ENCODE results near the gene PPP2R2C.
A peak's percentile ranks its signal among the peaks of the same experiment; 100 is the strongest.

PPP2R2C gene

DNA sequence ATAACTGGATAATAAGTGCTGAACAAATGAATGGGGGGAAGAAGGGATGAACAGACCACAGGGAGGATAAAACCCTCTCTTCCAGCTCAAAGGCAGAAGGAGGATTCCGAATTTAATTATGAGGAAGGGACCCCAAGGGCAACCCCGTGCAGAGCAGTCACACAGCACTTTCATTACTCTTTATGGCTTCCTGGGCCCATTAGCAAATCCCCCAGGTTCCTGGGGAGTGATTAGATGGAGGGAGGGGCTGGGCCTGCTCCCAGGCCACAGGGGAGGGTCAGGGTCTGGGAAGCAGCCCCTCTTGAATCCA, 67.1 kb downstream of the PPP2R2C start:
- no peak overlapping the region for H3K4me3 ChIP-seq (ENCODE audit: low read depth, low read length)
- H3K36me3 ChIP-seq (ENCODE audit: control insufficient read depth in 2 of 2, insufficient read depth in 1 of 2, low read length in 2 of 2) = no peaks in the 10 kb centered on the region
- no peak overlapping the region for H3K27ac ChIP-seq (ENCODE audit: extremely low read depth, low read depth, low read length)
- ChIA-PET CTCF (interaction anchor here (0.6 to 0.7 kb wide), 2 partner anchors 159 to 218 kb away, joined by 3 read pairs; no protein-coding TSS in a partner anchor), POLR2A (no interaction called here)
- no peaks in the 10 kb centered on the region for H3K4me1 ChIP-seq (ENCODE audit: control insufficient read depth, insufficient read depth, low read length)
- TF ChIP-seq GLIS1 (tag by site-specific recombination; IDR thresholded peaks at IDR 0.05) (peak; percentile 55), ZIC2 (tag by site-specific recombination; IDR thresholded peaks at IDR 0.05) (peak; percentile 71), ZNF530 (tag by site-specific recombination; IDR thresholded peaks at IDR 0.05; ENCODE audit: low read depth) (no peak)
- TF ChIP-seq, protein P1, sequence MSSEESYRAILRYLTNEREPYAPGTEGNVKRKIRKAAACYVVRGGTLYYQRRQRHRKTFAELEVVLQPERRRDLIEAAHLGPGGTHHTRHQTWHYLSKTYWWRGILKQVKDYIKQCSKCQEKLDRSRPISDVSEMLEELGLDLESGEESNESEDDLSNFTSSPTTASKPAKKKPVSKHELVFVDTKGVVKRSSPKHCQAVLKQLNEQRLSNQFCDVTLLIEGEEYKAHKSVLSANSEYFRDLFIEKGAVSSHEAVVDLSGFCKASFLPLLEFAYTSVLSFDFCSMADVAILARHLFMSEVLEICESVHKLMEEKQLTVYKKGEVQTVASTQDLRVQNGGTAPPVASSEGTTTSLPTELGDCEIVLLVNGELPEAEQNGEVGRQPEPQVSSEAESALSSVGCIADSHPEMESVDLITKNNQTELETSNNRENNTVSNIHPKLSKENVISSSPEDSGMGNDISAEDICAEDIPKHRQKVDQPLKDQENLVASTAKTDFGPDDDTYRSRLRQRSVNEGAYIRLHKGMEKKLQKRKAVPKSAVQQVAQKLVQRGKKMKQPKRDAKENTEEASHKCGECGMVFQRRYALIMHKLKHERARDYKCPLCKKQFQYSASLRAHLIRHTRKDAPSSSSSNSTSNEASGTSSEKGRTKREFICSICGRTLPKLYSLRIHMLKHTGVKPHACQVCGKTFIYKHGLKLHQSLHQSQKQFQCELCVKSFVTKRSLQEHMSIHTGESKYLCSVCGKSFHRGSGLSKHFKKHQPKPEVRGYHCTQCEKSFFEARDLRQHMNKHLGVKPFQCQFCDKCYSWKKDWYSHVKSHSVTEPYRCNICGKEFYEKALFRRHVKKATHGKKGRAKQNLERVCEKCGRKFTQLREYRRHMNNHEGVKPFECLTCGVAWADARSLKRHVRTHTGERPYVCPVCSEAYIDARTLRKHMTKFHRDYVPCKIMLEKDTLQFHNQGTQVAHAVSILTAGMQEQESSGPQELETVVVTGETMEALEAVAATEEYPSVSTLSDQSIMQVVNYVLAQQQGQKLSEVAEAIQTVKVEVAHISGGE (tag by site-specific recombination; conservative IDR thresholded peaks at IDR 0.05; ENCODE audit: low read depth) = no peak
- TF ChIP-seq, protein P2, sequence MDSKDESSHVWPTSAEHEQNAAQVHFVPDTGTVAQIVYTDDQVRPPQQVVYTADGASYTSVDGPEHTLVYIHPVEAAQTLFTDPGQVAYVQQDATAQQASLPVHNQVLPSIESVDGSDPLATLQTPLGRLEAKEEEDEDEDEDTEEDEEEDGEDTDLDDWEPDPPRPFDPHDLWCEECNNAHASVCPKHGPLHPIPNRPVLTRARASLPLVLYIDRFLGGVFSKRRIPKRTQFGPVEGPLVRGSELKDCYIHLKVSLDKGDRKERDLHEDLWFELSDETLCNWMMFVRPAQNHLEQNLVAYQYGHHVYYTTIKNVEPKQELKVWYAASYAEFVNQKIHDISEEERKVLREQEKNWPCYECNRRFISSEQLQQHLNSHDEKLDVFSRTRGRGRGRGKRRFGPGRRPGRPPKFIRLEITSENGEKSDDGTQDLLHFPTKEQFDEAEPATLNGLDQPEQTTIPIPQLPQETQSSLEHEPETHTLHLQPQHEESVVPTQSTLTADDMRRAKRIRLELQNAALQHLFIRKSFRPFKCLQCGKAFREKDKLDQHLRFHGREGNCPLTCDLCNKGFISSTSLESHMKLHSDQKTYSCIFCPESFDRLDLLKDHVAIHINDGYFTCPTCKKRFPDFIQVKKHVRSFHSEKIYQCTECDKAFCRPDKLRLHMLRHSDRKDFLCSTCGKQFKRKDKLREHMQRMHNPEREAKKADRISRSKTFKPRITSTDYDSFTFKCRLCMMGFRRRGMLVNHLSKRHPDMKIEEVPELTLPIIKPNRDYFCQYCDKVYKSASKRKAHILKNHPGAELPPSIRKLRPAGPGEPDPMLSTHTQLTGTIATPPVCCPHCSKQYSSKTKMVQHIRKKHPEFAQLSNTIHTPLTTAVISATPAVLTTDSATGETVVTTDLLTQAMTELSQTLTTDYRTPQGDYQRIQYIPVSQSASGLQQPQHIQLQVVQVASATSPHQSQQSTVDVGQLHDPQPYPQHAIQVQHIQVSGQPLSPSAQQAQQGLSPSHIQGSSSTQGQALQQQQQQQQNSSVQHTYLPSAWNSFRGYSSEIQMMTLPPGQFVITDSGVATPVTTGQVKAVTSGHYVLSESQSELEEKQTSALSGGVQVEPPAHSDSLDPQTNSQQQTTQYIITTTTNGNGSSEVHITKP (tag by site-specific recombination; IDR thresholded peaks at IDR 0.05) = no peak
- no peaks in the 10 kb centered on the region for H3K9me3 ChIP-seq (ENCODE audit: control insufficient read depth, insufficient read depth, low read depth, low read length)

DNA sequence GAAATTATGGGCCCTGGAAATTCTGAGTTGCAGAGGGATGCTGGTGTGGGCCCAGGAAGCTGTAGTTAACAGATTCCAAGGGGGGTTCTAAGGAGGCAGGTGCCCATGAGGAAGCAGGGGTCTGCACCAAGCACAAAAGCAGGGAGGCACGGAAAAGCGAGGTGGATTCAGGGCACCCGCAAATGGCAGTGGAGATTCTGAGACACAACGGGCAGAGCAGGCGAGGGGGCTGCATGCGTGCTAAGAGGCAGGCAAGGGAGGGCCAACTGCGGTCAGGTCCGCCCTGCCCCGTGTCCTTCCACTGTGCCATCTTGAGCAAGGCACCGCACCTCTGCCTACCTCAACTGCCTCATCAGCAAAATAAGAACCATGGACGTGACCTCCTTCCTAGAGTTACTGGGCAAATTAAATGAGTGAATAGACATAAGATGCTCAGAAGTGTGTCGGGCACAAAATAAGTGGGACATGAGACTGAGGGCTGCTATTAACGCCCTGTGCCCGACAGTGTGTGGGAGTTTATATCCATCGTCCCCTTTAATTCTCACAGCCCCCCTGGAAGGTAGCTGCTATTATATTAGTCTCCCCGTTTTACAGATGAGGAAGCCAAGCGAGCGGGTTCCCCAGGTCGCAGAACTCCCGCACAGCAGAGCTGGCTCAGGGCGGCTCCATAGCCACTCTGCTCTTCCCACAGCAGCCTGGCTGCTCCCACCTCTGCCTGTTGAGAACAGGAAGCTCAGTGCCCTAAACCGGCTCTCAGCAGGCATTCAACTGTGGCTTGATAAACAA, 67.6 kb downstream of the PPP2R2C start:
- Histone ChIP-seq H3K4me1 (ENCODE audit: control insufficient read depth, insufficient read depth, low read length) (no peaks in the 10 kb centered on the region), H3K9me3 (ENCODE audit: control insufficient read depth, insufficient read depth, low read depth, low read length) (no peaks in the 10 kb centered on the region), H3K36me3 (ENCODE audit: control insufficient read depth in 2 of 2, insufficient read depth in 1 of 2, low read length in 2 of 2) (no peaks in the 10 kb centered on the region), H3K4me3 (ENCODE audit: low read depth, low read length) (no peak overlapping the region), H3K27ac (ENCODE audit: extremely low read depth, low read depth, low read length) (no peak overlapping the region)
- POLR2A ChIA-PET = no interaction called here
- TF ChIP-seq ZNF341 (tag by site-specific recombination; IDR thresholded peaks at IDR 0.05; ENCODE audit: low read depth) = peak; percentile 36
- TF ChIP-seq ZNF571 (tag by site-specific recombination; IDR thresholded peaks at IDR 0.05) = no peak
- CTCF ChIA-PET = interaction anchor here (0.5 to 0.7 kb wide), 3 partner anchors 158 to 1886 kb away, joined by 3 read pairs; no protein-coding TSS in a partner anchor

DNA sequence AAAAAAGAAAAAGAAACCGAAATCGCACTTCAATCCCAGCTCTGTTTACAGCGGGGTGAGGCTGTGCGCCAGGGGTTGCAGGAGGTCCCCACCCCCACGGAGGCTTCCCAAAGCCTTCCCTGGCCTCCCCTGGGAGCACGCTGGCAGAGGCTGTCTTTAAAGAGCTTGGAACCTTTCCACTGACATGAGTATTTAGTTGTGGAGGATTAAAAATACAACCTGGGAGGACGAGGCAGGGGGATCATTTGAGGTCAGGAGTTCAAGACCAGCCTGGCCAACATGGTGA, 69.1 kb downstream of the PPP2R2C start:
- Histone ChIP-seq H3K36me3 (ENCODE audit: control insufficient read depth in 2 of 2, insufficient read depth in 1 of 2, low read length in 2 of 2) (no peaks in the 10 kb centered on the region), H3K27ac (ENCODE audit: extremely low read depth, low read depth, low read length) (no peak overlapping the region), H3K9me3 (ENCODE audit: control insufficient read depth, insufficient read depth, low read depth, low read length) (no peaks in the 10 kb centered on the region), H3K4me3 (ENCODE audit: low read depth, low read length) (no peak overlapping the region), H3K4me1 (ENCODE audit: control insufficient read depth, insufficient read depth, low read length) (no peaks in the 10 kb centered on the region)
- ChIA-PET CTCF (no interaction called here), POLR2A (no interaction called here)
- TF ChIP-seq GLIS1 (tag by site-specific recombination; IDR thresholded peaks at IDR 0.05) = peak; percentile 87
- TF ChIP-seq, protein P3, sequence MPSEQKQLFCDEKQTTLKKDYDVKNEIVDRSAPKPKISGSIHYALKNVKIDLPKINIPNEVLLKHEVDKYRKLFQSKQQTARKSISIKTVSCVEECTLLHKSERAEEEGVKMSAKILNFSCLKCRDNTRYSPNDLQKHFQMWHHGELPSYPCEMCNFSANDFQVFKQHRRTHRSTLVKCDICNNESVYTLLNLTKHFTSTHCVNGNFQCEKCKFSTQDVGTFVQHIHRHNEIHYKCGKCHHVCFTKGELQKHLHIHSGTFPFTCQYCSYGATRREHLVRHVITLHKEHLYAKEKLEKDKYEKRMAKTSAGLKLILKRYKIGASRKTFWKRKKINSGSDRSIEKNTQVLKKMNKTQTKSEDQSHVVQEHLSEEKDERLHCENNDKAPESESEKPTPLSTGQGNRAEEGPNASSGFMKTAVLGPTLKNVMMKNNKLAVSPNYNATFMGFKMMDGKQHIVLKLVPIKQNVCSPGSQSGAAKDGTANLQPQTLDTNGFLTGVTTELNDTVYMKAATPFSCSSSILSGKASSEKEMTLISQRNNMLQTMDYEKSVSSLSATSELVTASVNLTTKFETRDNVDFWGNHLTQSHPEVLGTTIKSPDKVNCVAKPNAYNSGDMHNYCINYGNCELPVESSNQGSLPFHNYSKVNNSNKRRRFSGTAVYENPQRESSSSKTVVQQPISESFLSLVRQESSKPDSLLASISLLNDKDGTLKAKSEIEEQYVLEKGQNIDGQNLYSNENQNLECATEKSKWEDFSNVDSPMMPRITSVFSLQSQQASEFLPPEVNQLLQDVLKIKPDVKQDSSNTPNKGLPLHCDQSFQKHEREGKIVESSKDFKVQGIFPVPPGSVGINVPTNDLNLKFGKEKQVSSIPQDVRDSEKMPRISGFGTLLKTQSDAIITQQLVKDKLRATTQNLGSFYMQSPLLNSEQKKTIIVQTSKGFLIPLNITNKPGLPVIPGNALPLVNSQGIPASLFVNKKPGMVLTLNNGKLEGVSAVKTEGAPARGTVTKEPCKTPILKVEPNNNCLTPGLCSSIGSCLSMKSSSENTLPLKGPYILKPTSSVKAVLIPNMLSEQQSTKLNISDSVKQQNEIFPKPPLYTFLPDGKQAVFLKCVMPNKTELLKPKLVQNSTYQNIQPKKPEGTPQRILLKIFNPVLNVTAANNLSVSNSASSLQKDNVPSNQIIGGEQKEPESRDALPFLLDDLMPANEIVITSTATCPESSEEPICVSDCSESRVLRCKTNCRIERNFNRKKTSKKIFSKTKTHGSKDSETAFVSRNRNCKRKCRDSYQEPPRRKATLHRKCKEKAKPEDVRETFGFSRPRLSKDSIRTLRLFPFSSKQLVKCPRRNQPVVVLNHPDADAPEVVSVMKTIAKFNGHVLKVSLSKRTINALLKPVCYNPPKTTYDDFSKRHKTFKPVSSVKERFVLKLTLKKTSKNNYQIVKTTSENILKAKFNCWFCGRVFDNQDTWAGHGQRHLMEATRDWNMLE (tag by site-specific recombination; conservative IDR thresholded peaks at IDR 0.05; ENCODE audit: low read depth) = no peak
- no peak for TF ChIP-seq ZNF768 (tag by site-specific recombination; IDR thresholded peaks at IDR 0.05)
